SK-N-SH (cell line): Measurements from ENCODE around the gene CDH4. TPM values are rescaled to one million over a fixed set of nuclear protein-coding genes. Genes with fewer than 3 reads are reported as not detected.

Experiments
- CTCF ChIA-PET: fragments of 300-600, 350-600 bp; formaldehyde crosslinking; extraction: SDS; loops from one replicate; lab custom pipeline; 2021; lab: Yijun Ruan, JAX
- POLR2A ChIA-PET: fragments of 350-600 bp; sonication (Branson Sonifier 250); formaldehyde crosslinking; extraction: SDS; loops from one replicate; lab custom pipeline; 2020; ENCODE audit warnings: antibody characterized with exemption, inconsistent platforms; lab: Yijun Ruan, JAX
- DNase-seq: peaks from one replicate; pipeline ENCODE4 v3.0.0; 2012
- H2AFZ ChIP-seq: fragments of 200-600 bp; sonication (generic); 2 replicates; pipeline ENCODE4 v1.8.1; 2016; ENCODE audit warnings: antibody characterized with exemption, mild to moderate bottlenecking, low read depth
- H3F3A ChIP-seq: fragments of 200-600 bp; sonication (generic); replicated peaks from 2 replicates; pipeline ENCODE3; 2016; ENCODE audit warnings: antibody characterized with exemption, mild to moderate bottlenecking; ENCODE audit not compliant: insufficient read depth
- H3K27ac ChIP-seq, 2 experiments: fragments of 200-500 bp in 1 of 2; fragments of 200-600 bp in 1 of 2; sonication (Bioruptor generic) in 1 of 2; sonication (generic), shearing (Covaris generic) in 1 of 2; 2 replicates each; pipeline versions ENCODE4 v1.5.1 to v1.6.1; 2014 to 2016; ENCODE audit warnings: low read depth in 2 of 2, inconsistent platforms in 1 of 2, low read length in 1 of 2, mild to moderate bottlenecking in 1 of 2, mixed read lengths in 1 of 2
- H3K27me3 ChIP-seq: fragments of 200-600 bp; sonication (generic), shearing (Covaris generic); 2 replicates; pipeline ENCODE4 v1.6.1; 2016; ENCODE audit warnings: mixed run types; ENCODE audit not compliant: insufficient read depth
- H3K36me3 ChIP-seq, 2 experiments: fragments of 200-500 bp in 1 of 2; fragments of 200-600 bp in 1 of 2; sonication (Bioruptor generic) in 1 of 2; sonication (generic) in 1 of 2; replicated peaks in 1 of 2; 2 replicates each; pipeline versions ENCODE3 to v1.5.1; 2014 to 2016; ENCODE audit warnings: low read length in 1 of 2, mild to moderate bottlenecking in 1 of 2; ENCODE audit not compliant: insufficient read depth in 2 of 2, control insufficient read depth in 1 of 2
- H3K4me1 ChIP-seq, 2 experiments: fragments of 200-500 bp in 1 of 2; fragments of 200-600 bp in 1 of 2; sonication (Bioruptor generic) in 1 of 2; sonication (generic), shearing (Covaris generic) in 1 of 2; 2 replicates each; pipeline versions ENCODE4 v1.5.1 to v1.6.1; 2014 to 2016; ENCODE audit warnings: low read depth in 1 of 2, low read length in 1 of 2, mixed run types in 1 of 2; ENCODE audit not compliant: insufficient read depth in 2 of 2, control insufficient read depth in 1 of 2
- H3K4me2 ChIP-seq: fragments of 200-600 bp; sonication (generic), shearing (Covaris generic); 2 replicates; pipeline ENCODE4 v1.6.1; 2017; ENCODE audit warnings: mixed run types
- H3K4me3 ChIP-seq, 2 experiments: fragments of 200-500 bp in 1 of 2; fragments of 200-600 bp in 1 of 2; sonication (Bioruptor generic) in 1 of 2; sonication (generic), shearing (Covaris generic) in 1 of 2; 2 replicates each; pipeline versions ENCODE4 v1.5.1 to v1.8.1; 2014 to 2016; ENCODE audit warnings: low read depth in 2 of 2, inconsistent platforms in 1 of 2, low read length in 1 of 2, mild to moderate bottlenecking in 1 of 2, mixed read lengths in 1 of 2, moderate library complexity in 1 of 2
- H3K79me2 ChIP-seq: fragments of 200-600 bp; sonication (generic); 2 replicates; pipeline ENCODE4 v1.8.1; 2017; ENCODE audit warnings: mild to moderate bottlenecking; ENCODE audit not compliant: insufficient read depth
- H3K9ac ChIP-seq: fragments of 200-600 bp; sonication (generic); 2 replicates; pipeline ENCODE4 v1.6.1; 2017; ENCODE audit warnings: mixed run types
- H3K9me2 ChIP-seq: fragments of 200-600 bp; sonication (generic); 2 replicates; pipeline ENCODE4 v1.6.1; 2017; ENCODE audit warnings: mixed run types
- H3K9me3 ChIP-seq: fragments of 200-600 bp; sonication (generic); 2 replicates; pipeline ENCODE4 v1.6.1; 2017; ENCODE audit warnings: mixed run types, mild to moderate bottlenecking, moderate library complexity
- H4K20me1 ChIP-seq: fragments of 200-600 bp; sonication (generic); 2 replicates; pipeline ENCODE4 v1.6.1; 2017; ENCODE audit warnings: mild to moderate bottlenecking, mixed run types; ENCODE audit not compliant: insufficient read depth
- FOSL2 ChIP-seq: IDR thresholded peaks from 2 replicates; pipeline ENCODE4 v1.4.0; 2012; ENCODE audit warnings: low read depth, mild to moderate bottlenecking, moderate library complexity, borderline replicate concordance
- GABPA ChIP-seq: IDR thresholded peaks from 2 replicates; pipeline ENCODE4 v1.4.0; 2012; ENCODE audit warnings: low read depth, mild to moderate bottlenecking
- JUND ChIP-seq: IDR thresholded peaks from 2 replicates; pipeline ENCODE4 v1.4.0; 2012
- MEF2A ChIP-seq: IDR thresholded peaks from 2 replicates; pipeline ENCODE4 v1.4.0; 2012; ENCODE audit warnings: low read depth, borderline replicate concordance
- MXI1 ChIP-seq: IDR thresholded peaks from 2 replicates; pipeline ENCODE4 v1.6.1; 2012; ENCODE audit warnings: mild to moderate bottlenecking, low read depth, low read length, improper control_type of control experiment
- NFIC ChIP-seq: IDR thresholded peaks from 2 replicates; pipeline ENCODE4 v1.4.0; 2012; ENCODE audit warnings: borderline replicate concordance
- POLR2AphosphoS5 ChIP-seq: IDR thresholded peaks from 2 replicates; pipeline ENCODE4 v1.6.1; 2012; ENCODE audit warnings: low read depth, low read length
- RCOR1 ChIP-seq: fragments of 150-350 bp; IDR thresholded peaks from 2 replicates; pipeline ENCODE4 v1.6.1; 2017; ENCODE audit warnings: antibody characterized with exemption, low read length
- RXRA ChIP-seq: IDR thresholded peaks from 2 replicates; pipeline ENCODE4 v1.4.0; 2012; ENCODE audit warnings: low read depth, mild to moderate bottlenecking, borderline replicate concordance
- SIN3A ChIP-seq: IDR thresholded peaks from 2 replicates; pipeline ENCODE4 v1.6.1; 2012; ENCODE audit warnings: low read depth, mild to moderate bottlenecking, low read length, moderate library complexity, borderline replicate concordance
- SMC3 ChIP-seq: IDR thresholded peaks from 2 replicates; pipeline ENCODE4 v1.6.1; 2012; ENCODE audit warnings: low read depth, low read length, improper control_type of control experiment
- TAF1 ChIP-seq: IDR thresholded peaks from 2 replicates; pipeline ENCODE4 v1.6.1; 2012; ENCODE audit warnings: low read depth, mild to moderate bottlenecking, low read length, moderate library complexity, borderline replicate concordance
- TEAD4 ChIP-seq: IDR thresholded peaks from 2 replicates; pipeline ENCODE4 v1.4.0; 2012; ENCODE audit warnings: mild to moderate bottlenecking, borderline replicate concordance; ENCODE audit not compliant: insufficient read depth
- YY1 ChIP-seq: IDR thresholded peaks from 2 replicates; pipeline ENCODE4 v1.4.0; 2012; ENCODE audit warnings: low read depth, mild to moderate bottlenecking
- WGBS: methylation state at CpG from one replicate; pipeline ENCODE4 v1.1.6; 2017; ENCODE audit warnings: low lambda C conversion rate; 5-methylcytosine and 5-hydroxymethylcytosine counted together
- polyA plus RNA-seq, 3 experiments: library from polyadenylated mRNA; depleted of rRNA; stranded (reverse); fragments of >200 nt; gene quantifications; 2 replicates each; pipeline ENCODE4 v1.2.3, GENCODE V29; 2012
- TF ChIP-seq, protein P1 (sequence below): IDR thresholded peaks from 2 replicates; pipeline ENCODE4 v1.6.1; 2012; ENCODE audit warnings: mild to moderate bottlenecking, low read depth, low read length, moderate library complexity
- TF ChIP-seq, protein P2 (sequence below): fragments of 150-350 bp; IDR thresholded peaks from 2 replicates; pipeline ENCODE4 v1.6.1; 2017; ENCODE audit warnings: antibody characterized with exemption, low read length, low read depth, borderline replicate concordance
- TF ChIP-seq, protein P3 (sequence below): IDR thresholded peaks from 2 replicates; pipeline ENCODE4 v1.4.0; 2012; ENCODE audit warnings: low read depth, borderline replicate concordance
- TF ChIP-seq, protein P4 (sequence below): fragments of 150-350 bp; IDR thresholded peaks from 2 replicates; pipeline ENCODE4 v1.6.1; 2016; ENCODE audit warnings: mild to moderate bottlenecking, low read depth, low read length
- TF ChIP-seq, protein P5 (sequence below): IDR thresholded peaks from 2 replicates; pipeline ENCODE4 v1.4.0; 2012; ENCODE audit warnings: low read depth

CDH4 gene
- polyA plus RNA-seq, 1 of the 3 experiments (the other 2 are of a cell fraction), result not detected

DNA sequence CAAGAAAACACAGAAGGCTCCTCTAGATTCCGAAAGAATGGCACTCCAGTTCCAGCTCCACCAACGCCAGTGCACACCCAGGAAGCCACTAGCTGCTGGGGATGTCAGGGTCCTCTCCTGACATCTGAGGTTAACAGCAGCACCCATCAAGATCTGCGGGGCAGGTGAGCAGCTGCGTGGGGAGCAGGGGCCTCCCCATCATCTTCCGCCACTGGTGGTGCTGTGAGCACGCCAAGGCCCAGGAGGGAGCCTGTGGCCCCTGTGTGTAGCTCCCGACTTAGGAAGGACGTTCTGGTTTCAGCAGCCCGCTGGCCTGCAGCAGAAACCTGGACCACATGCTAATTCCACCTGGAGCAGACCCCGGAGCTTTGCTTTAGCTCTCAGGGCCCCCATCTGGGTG, 427.4 kb downstream of the CDH4 start:
- no peaks in the 10 kb centered on the region for H3K9me3 ChIP-seq
- H3K4me1 ChIP-seq, result no peaks in the 10 kb centered on the region
- H2AFZ ChIP-seq, result no peak overlapping the region
- H3K27me3 ChIP-seq, result no peaks in the 10 kb centered on the region
- H4K20me1 ChIP-seq, result no peaks in the 10 kb centered on the region
- H3K4me3 ChIP-seq, result no peak overlapping the region
- 23% methylated on average over 3 of the region's 10 CpGs for WGBS
- no peaks in the 10 kb centered on the region for H3K9me2 ChIP-seq
- ChIA-PET CTCF (interaction anchor here (0.9 kb wide), 1 partner anchor 51 kb away, joined by 3 read pairs; no protein-coding TSS in a partner anchor), POLR2A (interaction anchor here (0.9 kb wide), 1 partner anchor 22 kb away, joined by 4 read pairs; no protein-coding TSS in a partner anchor)
- DNase-seq, result no peak
- H3K4me2 ChIP-seq, result no peak overlapping the region
- no peaks in the 10 kb centered on the region for H3K79me2 ChIP-seq
- TF ChIP-seq, protein P1, sequence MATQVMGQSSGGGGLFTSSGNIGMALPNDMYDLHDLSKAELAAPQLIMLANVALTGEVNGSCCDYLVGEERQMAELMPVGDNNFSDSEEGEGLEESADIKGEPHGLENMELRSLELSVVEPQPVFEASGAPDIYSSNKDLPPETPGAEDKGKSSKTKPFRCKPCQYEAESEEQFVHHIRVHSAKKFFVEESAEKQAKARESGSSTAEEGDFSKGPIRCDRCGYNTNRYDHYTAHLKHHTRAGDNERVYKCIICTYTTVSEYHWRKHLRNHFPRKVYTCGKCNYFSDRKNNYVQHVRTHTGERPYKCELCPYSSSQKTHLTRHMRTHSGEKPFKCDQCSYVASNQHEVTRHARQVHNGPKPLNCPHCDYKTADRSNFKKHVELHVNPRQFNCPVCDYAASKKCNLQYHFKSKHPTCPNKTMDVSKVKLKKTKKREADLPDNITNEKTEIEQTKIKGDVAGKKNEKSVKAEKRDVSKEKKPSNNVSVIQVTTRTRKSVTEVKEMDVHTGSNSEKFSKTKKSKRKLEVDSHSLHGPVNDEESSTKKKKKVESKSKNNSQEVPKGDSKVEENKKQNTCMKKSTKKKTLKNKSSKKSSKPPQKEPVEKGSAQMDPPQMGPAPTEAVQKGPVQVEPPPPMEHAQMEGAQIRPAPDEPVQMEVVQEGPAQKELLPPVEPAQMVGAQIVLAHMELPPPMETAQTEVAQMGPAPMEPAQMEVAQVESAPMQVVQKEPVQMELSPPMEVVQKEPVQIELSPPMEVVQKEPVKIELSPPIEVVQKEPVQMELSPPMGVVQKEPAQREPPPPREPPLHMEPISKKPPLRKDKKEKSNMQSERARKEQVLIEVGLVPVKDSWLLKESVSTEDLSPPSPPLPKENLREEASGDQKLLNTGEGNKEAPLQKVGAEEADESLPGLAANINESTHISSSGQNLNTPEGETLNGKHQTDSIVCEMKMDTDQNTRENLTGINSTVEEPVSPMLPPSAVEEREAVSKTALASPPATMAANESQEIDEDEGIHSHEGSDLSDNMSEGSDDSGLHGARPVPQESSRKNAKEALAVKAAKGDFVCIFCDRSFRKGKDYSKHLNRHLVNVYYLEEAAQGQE, result no peak
- H3K9ac ChIP-seq, result no peak overlapping the region
- no peak overlapping the region for H3K27ac ChIP-seq
- no peaks in the 10 kb centered on the region for H3K36me3 ChIP-seq
- H3F3A ChIP-seq, result no peaks in the 10 kb centered on the region

DNA sequence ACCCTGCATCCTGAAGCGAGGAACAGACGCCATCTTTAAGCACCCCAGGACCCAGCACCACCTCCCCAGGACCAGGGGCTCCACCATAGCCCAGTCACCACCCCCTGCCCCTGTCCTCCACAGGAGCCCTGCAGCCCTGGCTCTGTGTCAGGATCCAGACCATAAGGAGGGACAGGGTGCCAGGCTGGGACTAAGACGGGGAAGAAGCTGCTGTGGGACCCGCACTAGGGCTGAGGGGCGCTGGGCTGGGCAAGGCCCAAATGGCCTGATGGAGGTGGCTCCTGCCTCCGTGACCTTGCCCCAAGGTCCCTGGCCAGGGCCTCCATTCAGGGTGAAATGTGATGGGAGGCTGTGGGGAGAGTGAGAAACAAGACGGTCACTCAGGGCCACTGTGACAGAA, 428.0 kb downstream of the CDH4 start:
- Histone ChIP-seq H3K9me2 (no peaks in the 10 kb centered on the region), H3K79me2 (no peaks in the 10 kb centered on the region), H3K4me2 (no peak overlapping the region), H3F3A (no peaks in the 10 kb centered on the region), H3K27me3 (no peaks in the 10 kb centered on the region), H3K9ac (no peak overlapping the region), H3K27ac (no peak overlapping the region), H3K9me3 (no peaks in the 10 kb centered on the region), H3K4me3 (no peak overlapping the region), H3K4me1 (no peaks in the 10 kb centered on the region), H4K20me1 (no peaks in the 10 kb centered on the region), H3K36me3 (no peaks in the 10 kb centered on the region), H2AFZ (no peak overlapping the region)
- ChIA-PET POLR2A (interaction anchor here (0.9 kb wide), 1 partner anchor 22 kb away, joined by 4 read pairs; no protein-coding TSS in a partner anchor), CTCF (interaction anchor here (0.9 to 1.0 kb wide), 2 partner anchors 10 to 51 kb away, joined by 3 read pairs; no protein-coding TSS in a partner anchor)
- WGBS, result 46% methylated on average over 4 of the region's 7 CpGs
- DNase-seq, result no peak
- TF ChIP-seq SMC3, result no peak
- TF ChIP-seq POLR2AphosphoS5, result no peak
- no peak for TF ChIP-seq MXI1
- TF ChIP-seq, protein P2, sequence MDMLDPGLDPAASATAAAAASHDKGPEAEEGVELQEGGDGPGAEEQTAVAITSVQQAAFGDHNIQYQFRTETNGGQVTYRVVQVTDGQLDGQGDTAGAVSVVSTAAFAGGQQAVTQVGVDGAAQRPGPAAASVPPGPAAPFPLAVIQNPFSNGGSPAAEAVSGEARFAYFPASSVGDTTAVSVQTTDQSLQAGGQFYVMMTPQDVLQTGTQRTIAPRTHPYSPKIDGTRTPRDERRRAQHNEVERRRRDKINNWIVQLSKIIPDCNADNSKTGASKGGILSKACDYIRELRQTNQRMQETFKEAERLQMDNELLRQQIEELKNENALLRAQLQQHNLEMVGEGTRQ, result no peak
- no peak for TF ChIP-seq MEF2A
- no peak for TF ChIP-seq YY1
- TF ChIP-seq NFIC, result no peak
- TF ChIP-seq, protein P3, sequence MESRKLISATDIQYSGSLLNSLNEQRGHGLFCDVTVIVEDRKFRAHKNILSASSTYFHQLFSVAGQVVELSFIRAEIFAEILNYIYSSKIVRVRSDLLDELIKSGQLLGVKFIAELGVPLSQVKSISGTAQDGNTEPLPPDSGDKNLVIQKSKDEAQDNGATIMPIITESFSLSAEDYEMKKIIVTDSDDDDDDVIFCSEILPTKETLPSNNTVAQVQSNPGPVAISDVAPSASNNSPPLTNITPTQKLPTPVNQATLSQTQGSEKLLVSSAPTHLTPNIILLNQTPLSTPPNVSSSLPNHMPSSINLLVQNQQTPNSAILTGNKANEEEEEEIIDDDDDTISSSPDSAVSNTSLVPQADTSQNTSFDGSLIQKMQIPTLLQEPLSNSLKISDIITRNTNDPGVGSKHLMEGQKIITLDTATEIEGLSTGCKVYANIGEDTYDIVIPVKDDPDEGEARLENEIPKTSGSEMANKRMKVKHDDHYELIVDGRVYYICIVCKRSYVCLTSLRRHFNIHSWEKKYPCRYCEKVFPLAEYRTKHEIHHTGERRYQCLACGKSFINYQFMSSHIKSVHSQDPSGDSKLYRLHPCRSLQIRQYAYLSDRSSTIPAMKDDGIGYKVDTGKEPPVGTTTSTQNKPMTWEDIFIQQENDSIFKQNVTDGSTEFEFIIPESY, result no peak
- TF ChIP-seq, protein P4, sequence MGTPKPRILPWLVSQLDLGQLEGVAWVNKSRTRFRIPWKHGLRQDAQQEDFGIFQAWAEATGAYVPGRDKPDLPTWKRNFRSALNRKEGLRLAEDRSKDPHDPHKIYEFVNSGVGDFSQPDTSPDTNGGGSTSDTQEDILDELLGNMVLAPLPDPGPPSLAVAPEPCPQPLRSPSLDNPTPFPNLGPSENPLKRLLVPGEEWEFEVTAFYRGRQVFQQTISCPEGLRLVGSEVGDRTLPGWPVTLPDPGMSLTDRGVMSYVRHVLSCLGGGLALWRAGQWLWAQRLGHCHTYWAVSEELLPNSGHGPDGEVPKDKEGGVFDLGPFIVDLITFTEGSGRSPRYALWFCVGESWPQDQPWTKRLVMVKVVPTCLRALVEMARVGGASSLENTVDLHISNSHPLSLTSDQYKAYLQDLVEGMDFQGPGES, result no peak
- TF ChIP-seq, protein P5, sequence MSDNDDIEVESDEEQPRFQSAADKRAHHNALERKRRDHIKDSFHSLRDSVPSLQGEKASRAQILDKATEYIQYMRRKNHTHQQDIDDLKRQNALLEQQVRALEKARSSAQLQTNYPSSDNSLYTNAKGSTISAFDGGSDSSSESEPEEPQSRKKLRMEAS, result no peak
- TF ChIP-seq RCOR1, result no peak
- TF ChIP-seq RXRA, result no peak
- TF ChIP-seq SIN3A, result no peak
- no peak for TF ChIP-seq JUND
- no peak for TF ChIP-seq TAF1
- TF ChIP-seq GABPA, result no peak
- TF ChIP-seq TEAD4, result no peak
- TF ChIP-seq FOSL2, result no peak
